SH-SY5Y (cell line): ENCODE measurements around the gene TTLL9.

Experiments
- GATA2 ChIP-seq: IDR thresholded peaks from 2 replicates; pipeline ENCODE4 v1.6.1; 2011; ENCODE audit warnings: mild to moderate bottlenecking, low read depth, low read length
- GATA3 ChIP-seq: IDR thresholded peaks from 2 replicates; pipeline ENCODE4 v1.6.1; 2011; ENCODE audit warnings: low read depth, mild to moderate bottlenecking, low read length, moderate library complexity

- TF ChIP-seq GATA3 (no peak), GATA2 (no peak)
Observed at GRCh38 chr20:31846793-31847138, 23.7 kb upstream of the TTLL9 start.
